ENCODE data around the gene C10orf120. TPM values are rescaled to one million over a fixed set of nuclear protein-coding genes. Genes with fewer than 3 reads are reported as not detected.

The C10orf120 gene
- total RNA-seq, 4 donors from 2014 or later = not detected

DNA sequence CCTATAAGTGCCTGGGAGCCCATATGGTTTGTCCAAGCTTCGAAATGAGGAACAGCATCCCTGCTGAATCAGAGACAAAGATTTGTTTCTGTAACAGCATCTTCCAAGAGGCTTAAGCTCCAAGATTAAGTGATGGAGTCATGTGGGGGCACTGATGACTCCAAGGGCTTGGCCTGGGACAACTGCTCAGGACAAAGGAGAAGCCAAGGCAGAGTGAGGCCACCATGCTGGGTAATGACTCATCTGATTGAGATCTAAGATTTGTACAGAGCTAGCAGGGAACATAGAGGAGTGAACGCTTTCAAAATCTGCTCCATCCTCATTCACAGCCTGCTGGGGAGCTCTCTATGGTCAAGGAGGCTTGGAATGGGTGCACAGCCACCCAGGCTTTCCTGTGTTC lies 49.3 kb downstream of the C10orf120 start:
- DNase-seq = no peak
- TF ChIP-seq CTCF (IDR thresholded peaks at IDR 0.05) = no peak
- TF ChIP-seq POLR2A (IDR thresholded peaks at IDR 0.05) = no peak
- Histone ChIP-seq H3K4me1 (no peaks in the 10 kb centered on the region), H3K9me3 (no peaks in the 10 kb centered on the region), H3K27me3 (no peaks in the 10 kb centered on the region), H3K27ac (no peak overlapping the region), H3K36me3 (no peaks in the 10 kb centered on the region), H3K4me3 (no peak overlapping the region)

GRCh38 chr10:122649903-122650302 lies 49.7 kb downstream of the C10orf120 start:
- TF ChIP-seq CTCF (IDR thresholded peaks at IDR 0.05) (no peak), POLR2A (IDR thresholded peaks at IDR 0.05) (no peak)
- no peaks in the 10 kb centered on the region for H3K9me3 ChIP-seq

GRCh38 chr10:122648599-122649428 lies 50.8 kb downstream of the C10orf120 start:
- Histone ChIP-seq H3K27me3 (no peaks in the 10 kb centered on the region), H3K36me3 (no peaks in the 10 kb centered on the region), H3K27ac (no peak overlapping the region), H3K9me3 (no peaks in the 10 kb centered on the region), H3K4me1 (no peaks in the 10 kb centered on the region), H3K4me3 (no peak overlapping the region)
- peak in 2 of 3 donors; percentile 71 to 72 for DNase-seq
- TF ChIP-seq POLR2A (IDR thresholded peaks at IDR 0.05) (no peak), CTCF (IDR thresholded peaks at IDR 0.05) (peak in 4 of 6 experiments; percentile 49 to 74 (median 68))

More at GRCh38 chr10:122649903-122650302, 49.7 kb downstream of the C10orf120 start:
- H3K27me3 ChIP-seq = no peaks in the 10 kb centered on the region
- peak in 1 of 3 donors; percentile 17 for DNase-seq
- H3K27ac ChIP-seq = no peak overlapping the region
- H3K4me1 ChIP-seq = no peaks in the 10 kb centered on the region
- H3K36me3 ChIP-seq = no peaks in the 10 kb centered on the region
- no peak overlapping the region for H3K4me3 ChIP-seq

Other genes starting within 250 kb of the C10orf120 start
- not detected for gene ARMS2, start 245.2 kb downstream of the C10orf120 start, total RNA-seq
- 10 to 100 TPM; 12.3 to 26.1 (median 17.3) TPM for gene HTRA1, start 238.3 kb downstream of the C10orf120 start, total RNA-seq
- 100 to 1,000 TPM; 124 to 653 (median 224) TPM for gene DMBT1, start 139.1 kb downstream of the C10orf120 start, total RNA-seq
- gene CUZD1, start 146.0 kb upstream of the C10orf120 start, total RNA-seq = 10 to 100 TPM in 1 of 4 donors, 1 to 10 TPM in 1, under 1 TPM in 2; 0.35 to 11.6 (median 1.5) TPM
- 1 to 10 TPM; 3.7 to 6.0 (median 4.9) TPM for gene FAM24B, start 179.7 kb upstream of the C10orf120 start, total RNA-seq
- not detected for gene FAM24A, start 210.8 kb upstream of the C10orf120 start, total RNA-seq

Data from Peyer's patch (tissue), 4 donors.